ENCODE data around the gene PICALM. TPM values are rescaled to one million over a fixed set of nuclear protein-coding genes. Genes with fewer than 3 reads are reported as not detected.

PICALM gene
- total and polyA plus RNA-seq, 2 of the 4 experiments (the other 2 are of a cell fraction), result 235 to 453 TPM

GRCh38 chr11:86069408-86070101, 671 bp upstream of the PICALM start:
- dilution Hi-C loops (cut with HindIII; ENCODE audit: low sequenced_read_pairs, unreplicated experiment), result no loop called here
- no peaks in the 10 kb centered on the region for H3K9me3 ChIP-seq (ENCODE audit: control insufficient read depth, insufficient read depth, low read length)

More at GRCh38 chr11:86069408-86070101, 671 bp upstream of the PICALM start:
- DNase-seq (peak; percentile 97), ATAC-seq (ENCODE audit: low read depth) (peak; percentile 54)
- Histone ChIP-seq H3K79me1 (ENCODE audit: low read depth in 1 of 2, low read length in 2 of 2) (peaks cover 0 to 15% of the 10 kb centered on the region in 2 experiments; a peak in 2 of 4 replicates), H4K8ac (ENCODE audit: low read depth in 2 of 2, low read length in 2 of 2) (peak overlapping the region; percentile 78 to 98), H2BK15ac (ENCODE audit: low read depth, low read length) (peak overlapping the region; percentile 68; the same call in 2 of the 3 replicates), H2BK5ac (ENCODE audit: low read depth, low read length, poor library complexity, severe bottlenecking) (peak overlapping the region; percentile 92), H2BK120ac (ENCODE audit: low read depth, low read length) (peak overlapping the region; percentile 97), H3K36me3 (ENCODE audit: control insufficient read depth, insufficient read depth, low read length) (no peaks in the 10 kb centered on the region), H3K27ac (ENCODE audit: insufficient read depth, low read length) (peak overlapping the region; percentile 94), H3K14ac (replicated peaks; ENCODE audit: low read depth, low read length) (peak overlapping the region; percentile 95), H3K27me3 (ENCODE audit: control insufficient read depth, insufficient read depth, low read length) (no peaks in the 10 kb centered on the region), H4K20me1 (ENCODE audit: insufficient read depth, low read length) (peaks cover 40% of the 10 kb centered on the region), H2BK20ac (ENCODE audit: low read depth, low read length) (peak overlapping the region; percentile 92), H4K5ac (ENCODE audit: low read depth, low read length) (peak overlapping the region; percentile 85), H3K4ac (ENCODE audit: low read depth, low read length) (peak overlapping the region; percentile 97), H3K56ac (ENCODE audit: extremely low read depth, insufficient read depth, low read length) (peak overlapping the region; percentile 97), H2AK5ac (ENCODE audit: low read depth, low read length) (peak overlapping the region; percentile 91), H3K4me3 (ENCODE audit: insufficient read depth, low read depth, low read length) (peak overlapping the region; percentile 28), H3K9ac (ENCODE audit: low read depth, low read length) (peak overlapping the region; percentile 66), H2AFZ (replicated peaks; ENCODE audit: low read length, poor library complexity) (peak overlapping the region; percentile 86), H3K4me1 (ENCODE audit: control insufficient read depth, insufficient read depth, low read length) (peaks cover 6% of the 10 kb centered on the region), H3K23ac (ENCODE audit: low read depth, low read length) (peak overlapping the region; percentile 97), H3K4me2 (ENCODE audit: low read depth, low read length) (peak overlapping the region; percentile 78), H4K91ac (ENCODE audit: insufficient read depth, low read depth, low read length) (peak overlapping the region; percentile 97), H2AK9ac (replicated peaks; ENCODE audit: low read depth, low read length, poor library complexity) (peak overlapping the region; percentile 96), H3K9me1 (ENCODE audit: insufficient read depth, low read length) (peaks cover 9% of the 10 kb centered on the region), H3K18ac (ENCODE audit: low read depth, low read length) (peak overlapping the region; percentile 91)
- in situ Hi-C loops (cut with MboI; ENCODE audit: low sequenced_read_pairs), result no loop called here
- 0% methylated on average over 2 of the region's 14 CpGs; no CpG with 5 or more reads in 1 of the 2 experiments for WGBS, 2 experiments (ENCODE audit: extremely low coverage in 2 of 2, insufficient read length in 1 of 2)
- POLR2A ChIA-PET (ENCODE audit: unreplicated experiment), result interaction anchor here (0.6 to 1.3 kb wide), 6 partner anchors 15 to 384 kb away, joined by 3 to 5 read pairs (median 4); no protein-coding TSS in a partner anchor
- intact Hi-C loops (cut with micrococcal nuclease), result loop anchor here (1.0 to 10.0 kb wide), 3 partner anchors 47 to 215 kb away; partner anchors contain the start of gene CCDC83
- TF ChIP-seq CTCF (conservative IDR thresholded peaks at IDR 0.05; ENCODE audit: low read depth, low read length), result no peak
- no peak for TF ChIP-seq RFX5 (IDR thresholded peaks at IDR 0.05; ENCODE audit: low read depth, low read length)
- TF ChIP-seq SMC3 (IDR thresholded peaks at IDR 0.05; ENCODE audit: low read depth, low read length), result no peak
- no peak for TF ChIP-seq MAZ (IDR thresholded peaks at IDR 0.05; ENCODE audit: borderline replicate concordance, low read depth, low read length)
- no peak for TF ChIP-seq BHLHE40 (IDR thresholded peaks at IDR 0.05; ENCODE audit: low read depth, low read length)
- peak; percentile 63 for TF ChIP-seq RCOR1 (IDR thresholded peaks at IDR 0.05; ENCODE audit: insufficient replicate concordance, low read length)
- peak; percentile 9; the same call in 1 of the 2 replicates for TF ChIP-seq CEBPB (IDR thresholded peaks at IDR 0.05; ENCODE audit: low read depth, low read length)
- TF ChIP-seq MAFK (IDR thresholded peaks at IDR 0.05; ENCODE audit: low read depth, low read length), result no peak
- 0 out of 2 replicates have a peak, but pooled peaks have one; percentile 25 for TF ChIP-seq MXI1 (IDR thresholded peaks at IDR 0.05; ENCODE audit: borderline replicate concordance, low read depth, low read length)
- 0 out of 2 replicates have a peak, but pooled peaks have one; percentile 4 for TF ChIP-seq USF2 (IDR thresholded peaks at IDR 0.05; ENCODE audit: low read depth, low read length)
- TF ChIP-seq NFE2L2 (IDR thresholded peaks at IDR 0.05; ENCODE audit: low read depth, low read length), result no peak
- TF ChIP-seq POLR2A (IDR thresholded peaks at IDR 0.05; ENCODE audit: low read depth, low read length), result peak; percentile 70
- CTCF ChIA-PET, result interaction anchor here (0.7 to 1.8 kb wide), 4 partner anchors 14 to 215 kb away, joined by 3 to 6 read pairs (median 4); partner anchors contain the start of gene CCDC83
- BruUV-seq (replicated peaks), result TSS peak; percentile 85

Data from IMR-90 (cell line).